SU-DHL-6 (cell line): ENCODE data around the gene SRP14.

Experiments used
- EZH2phosphoT487 ChIP-seq: fragments of 200-600 bp; sonication (generic), shearing (Covaris generic); conservative IDR thresholded peaks from 2 replicates; pipeline ENCODE4 v1.6.1; 2018; ENCODE audit warnings: mild to moderate bottlenecking, antibody characterized with exemption, low read length, moderate library complexity, mixed read lengths
- TF ChIP-seq, protein P1 (sequence below): fragments of 200-600 bp; sonication (generic); IDR thresholded peaks from one replicate; pipeline ENCODE4 v1.5.1; 2017; ENCODE audit warnings: antibody characterized with exemption, mild to moderate bottlenecking, low read length, moderate library complexity; ENCODE audit not compliant: insufficient read depth, poor library complexity, severe bottlenecking

GRCh38 chr15:40011303-40011702 lies 27.7 kb downstream of the SRP14 start:
- TF ChIP-seq, protein P1, sequence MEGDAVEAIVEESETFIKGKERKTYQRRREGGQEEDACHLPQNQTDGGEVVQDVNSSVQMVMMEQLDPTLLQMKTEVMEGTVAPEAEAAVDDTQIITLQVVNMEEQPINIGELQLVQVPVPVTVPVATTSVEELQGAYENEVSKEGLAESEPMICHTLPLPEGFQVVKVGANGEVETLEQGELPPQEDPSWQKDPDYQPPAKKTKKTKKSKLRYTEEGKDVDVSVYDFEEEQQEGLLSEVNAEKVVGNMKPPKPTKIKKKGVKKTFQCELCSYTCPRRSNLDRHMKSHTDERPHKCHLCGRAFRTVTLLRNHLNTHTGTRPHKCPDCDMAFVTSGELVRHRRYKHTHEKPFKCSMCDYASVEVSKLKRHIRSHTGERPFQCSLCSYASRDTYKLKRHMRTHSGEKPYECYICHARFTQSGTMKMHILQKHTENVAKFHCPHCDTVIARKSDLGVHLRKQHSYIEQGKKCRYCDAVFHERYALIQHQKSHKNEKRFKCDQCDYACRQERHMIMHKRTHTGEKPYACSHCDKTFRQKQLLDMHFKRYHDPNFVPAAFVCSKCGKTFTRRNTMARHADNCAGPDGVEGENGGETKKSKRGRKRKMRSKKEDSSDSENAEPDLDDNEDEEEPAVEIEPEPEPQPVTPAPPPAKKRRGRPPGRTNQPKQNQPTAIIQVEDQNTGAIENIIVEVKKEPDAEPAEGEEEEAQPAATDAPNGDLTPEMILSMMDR: no peak
- no peak for TF ChIP-seq EZH2phosphoT487
